HepG2 (cell line): ENCODE measurements around the gene ANKS4B. TPM values are rescaled to one million over a fixed set of nuclear protein-coding genes. Genes with fewer than 3 reads are reported as not detected.

Experiments
- BRCA1 ChIP-seq: sonication (generic); formaldehyde crosslinking; IDR thresholded peaks from 2 replicates; pipeline ENCODE4 v1.4.0; 2020; ENCODE audit warnings: missing genetic modification reagents
- CBX1 ChIP-seq: IDR thresholded peaks from one replicate; pipeline ENCODE4 v1.6.1; 2016; ENCODE audit warnings: antibody characterized with exemption, low read depth
- GPN1 ChIP-seq: sonication (generic); formaldehyde crosslinking; IDR thresholded peaks from 2 replicates; pipeline ENCODE4 v1.5.1; 2020; ENCODE audit warnings: missing genetic modification reagents, borderline replicate concordance
- IKZF4 ChIP-seq: sonication (generic); formaldehyde crosslinking; IDR thresholded peaks from 2 replicates; pipeline ENCODE4 v1.5.1; 2020; ENCODE audit warnings: borderline replicate concordance, mild to moderate bottlenecking, low read depth, missing genetic modification reagents; ENCODE audit errors: not compliant biosample characterization
- KDM2A ChIP-seq: sonication (generic); formaldehyde crosslinking; IDR thresholded peaks from 2 replicates; pipeline ENCODE4 v1.4.0; 2020; ENCODE audit warnings: low read depth, missing genetic modification reagents, borderline replicate concordance
- MED1 ChIP-seq: sonication (generic); formaldehyde crosslinking; IDR thresholded peaks from 2 replicates; pipeline ENCODE4 v1.4.0; 2020; ENCODE audit warnings: missing genetic modification reagents
- NBN ChIP-seq: fragments of 450-650 bp; conservative IDR thresholded peaks from 2 replicates; pipeline ENCODE4 v1.6.1; 2017
- RARA ChIP-seq: IDR thresholded peaks from 2 replicates; pipeline ENCODE4 v1.6.1; 2016; ENCODE audit warnings: missing genetic modification reagents, missing compliant biosample characterization
- XRCC5 ChIP-seq: fragments of 200-400 bp; formaldehyde crosslinking; optimal IDR thresholded peaks from 2 replicates; pipeline ENCODE3; 2017; ENCODE audit warnings: mild to moderate bottlenecking, low read length
- ZNF17 ChIP-seq: sonication (generic); formaldehyde crosslinking; IDR thresholded peaks from 2 replicates; pipeline ENCODE4 v1.5.0; 2020; ENCODE audit warnings: mild to moderate bottlenecking, missing genetic modification reagents
- ZNF333 ChIP-seq: sonication (generic); formaldehyde crosslinking; IDR thresholded peaks from 2 replicates; pipeline ENCODE4 v1.4.0; 2020; ENCODE audit warnings: mild to moderate bottlenecking, missing genetic modification reagents, borderline replicate concordance
- ZNF468 ChIP-seq: sonication (generic); formaldehyde crosslinking; IDR thresholded peaks from 2 replicates; pipeline ENCODE4 v1.8.0; 2022; ENCODE audit warnings: mild to moderate bottlenecking, moderate library complexity, missing genetic modification reagents
- ZNF558 ChIP-seq: sonication (generic); formaldehyde crosslinking; IDR thresholded peaks from 2 replicates; pipeline ENCODE4 v1.9.0; 2022; ENCODE audit warnings: mild to moderate bottlenecking, missing genetic modification reagents, borderline replicate concordance
- ZNF660 ChIP-seq: sonication (generic); formaldehyde crosslinking; IDR thresholded peaks from 2 replicates; pipeline ENCODE4 v1.5.1; 2020; ENCODE audit warnings: mild to moderate bottlenecking, low read depth, missing genetic modification reagents, borderline replicate concordance
- ZNF678 ChIP-seq: sonication (generic); formaldehyde crosslinking; IDR thresholded peaks from 2 replicates; pipeline ENCODE4 v1.4.0; 2020; ENCODE audit warnings: mild to moderate bottlenecking, missing genetic modification reagents
- ZNF713 ChIP-seq: sonication (generic); formaldehyde crosslinking; IDR thresholded peaks from 2 replicates; pipeline ENCODE4 v1.4.0; 2020; ENCODE audit warnings: mild to moderate bottlenecking, missing genetic modification reagents
- polyA plus RNA-seq, 8 experiments: library from polyadenylated mRNA; depleted of rRNA in 3 of 8; stranded (reverse) in 7 of 8; unstranded in 1 of 8; fragments of >200 nt; fragmentation: Illumina TruSeq in 4 of 8; extraction: Trizol in 4 of 8; gene quantifications; 2 replicates each; pipeline versions ENCODE4 v1.2.1 to v1.2.3, GENCODE V29; 2011 to 2016; ENCODE audit warnings: low read depth in 4 of 8, missing spikeins in 1 of 8, mixed read lengths in 1 of 8; ENCODE audit not compliant: insufficient read depth in 1 of 8
- total RNA-seq, 5 experiments: library from RNA; depleted of rRNA; stranded (reverse); fragments of >200 nt; fragmentation: Illumina TruSeq; extraction: Trizol; gene quantifications; 2 replicates each; pipeline ENCODE4 v1.2.3, GENCODE V29; 2016; ENCODE audit warnings: low read depth in 1 of 5
- TF ChIP-seq, protein P1 (sequence below): sonication (generic); formaldehyde crosslinking; IDR thresholded peaks from 2 replicates; pipeline ENCODE4 v1.5.1; 2020; ENCODE audit warnings: mild to moderate bottlenecking, moderate library complexity, missing genetic modification reagents
- TF ChIP-seq, protein P2 (sequence below): sonication (generic); formaldehyde crosslinking; IDR thresholded peaks from 2 replicates; pipeline ENCODE4 v1.4.0; 2020; ENCODE audit warnings: low read depth, missing genetic modification reagents
- TF ChIP-seq, protein P3 (sequence below): sonication (generic); formaldehyde crosslinking; IDR thresholded peaks from 2 replicates; pipeline ENCODE4 v1.5.0; 2020; ENCODE audit warnings: mild to moderate bottlenecking, missing genetic modification reagents, borderline replicate concordance

ANKS4B gene
- total and polyA plus RNA-seq, 2 of the 13 experiments (the other 11 are each of a cell fraction or from before 2014, with no cell fraction given) = 6.5 to 30.0 TPM

DNA sequence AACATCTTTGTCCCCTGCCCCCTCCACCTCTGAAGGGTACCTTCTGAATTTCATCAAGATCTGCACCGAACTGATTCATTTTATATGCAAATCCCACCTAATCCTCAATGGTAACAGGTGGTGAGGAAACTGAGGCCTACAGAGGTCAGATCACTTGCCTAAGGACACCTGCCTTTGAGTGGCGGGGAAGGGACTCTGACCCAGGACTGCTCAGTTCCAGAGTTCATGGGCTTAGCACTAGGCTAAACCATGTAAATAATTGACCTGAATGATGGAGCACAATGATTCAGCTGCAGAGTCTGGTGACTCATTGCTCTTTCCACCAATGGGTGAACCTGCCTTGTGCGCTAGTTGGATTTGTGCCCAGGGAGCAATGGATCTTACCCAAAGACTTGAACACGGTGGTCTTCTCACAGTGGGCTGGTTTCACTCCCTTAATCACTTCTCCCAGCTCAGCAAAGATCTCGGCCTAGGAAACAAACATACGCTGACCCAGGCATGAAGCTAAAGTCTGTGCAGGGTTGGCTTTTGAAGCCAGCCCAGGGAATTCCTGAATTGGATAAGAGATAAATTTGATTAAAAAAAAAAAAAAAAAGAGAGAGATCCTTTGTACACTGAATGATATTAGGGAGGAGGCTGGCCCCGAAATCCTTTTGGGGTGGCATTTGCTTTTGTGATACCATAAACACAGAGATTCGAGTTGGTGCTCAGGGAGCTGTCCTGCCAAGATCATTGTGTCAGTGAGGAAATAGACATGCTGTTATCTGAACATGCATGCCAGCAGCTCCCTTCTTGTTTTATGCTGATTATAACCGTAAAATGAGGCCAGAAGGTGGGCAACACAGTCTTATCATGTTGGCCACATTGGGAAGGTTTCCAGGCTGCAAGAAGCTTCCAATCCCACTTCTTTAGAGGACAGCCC is 27.6 kb downstream of the ANKS4B start (continued):
- TF ChIP-seq BRCA1 = peak; percentile 96; the same call in 1 of the 2 replicates
- TF ChIP-seq, protein P1, sequence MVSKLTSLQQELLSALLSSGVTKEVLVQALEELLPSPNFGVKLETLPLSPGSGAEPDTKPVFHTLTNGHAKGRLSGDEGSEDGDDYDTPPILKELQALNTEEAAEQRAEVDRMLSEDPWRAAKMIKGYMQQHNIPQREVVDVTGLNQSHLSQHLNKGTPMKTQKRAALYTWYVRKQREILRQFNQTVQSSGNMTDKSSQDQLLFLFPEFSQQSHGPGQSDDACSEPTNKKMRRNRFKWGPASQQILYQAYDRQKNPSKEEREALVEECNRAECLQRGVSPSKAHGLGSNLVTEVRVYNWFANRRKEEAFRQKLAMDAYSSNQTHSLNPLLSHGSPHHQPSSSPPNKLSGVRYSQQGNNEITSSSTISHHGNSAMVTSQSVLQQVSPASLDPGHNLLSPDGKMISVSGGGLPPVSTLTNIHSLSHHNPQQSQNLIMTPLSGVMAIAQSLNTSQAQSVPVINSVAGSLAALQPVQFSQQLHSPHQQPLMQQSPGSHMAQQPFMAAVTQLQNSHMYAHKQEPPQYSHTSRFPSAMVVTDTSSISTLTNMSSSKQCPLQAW (CRISPR knock-in tag) = peak; percentile 100
- peak; percentile 58; the same call in 1 of the 2 replicates for TF ChIP-seq ZNF713 (CRISPR knock-in tag)
- TF ChIP-seq KDM2A (CRISPR knock-in tag) = peak; percentile 62; the same call in 1 of the 2 replicates
- TF ChIP-seq ZNF678 (CRISPR knock-in tag) = no peak
- no peak for TF ChIP-seq ZNF17 (CRISPR knock-in tag)
- no peak for TF ChIP-seq ZNF558 (CRISPR knock-in tag)
- peak; percentile 91 for TF ChIP-seq CBX1
- no peak for TF ChIP-seq IKZF4 (CRISPR knock-in tag)
- TF ChIP-seq MED1 = peak; percentile 95
- peak; percentile 90 for TF ChIP-seq XRCC5
- no peak for TF ChIP-seq ZNF468 (CRISPR knock-in tag)
- TF ChIP-seq, protein P2, sequence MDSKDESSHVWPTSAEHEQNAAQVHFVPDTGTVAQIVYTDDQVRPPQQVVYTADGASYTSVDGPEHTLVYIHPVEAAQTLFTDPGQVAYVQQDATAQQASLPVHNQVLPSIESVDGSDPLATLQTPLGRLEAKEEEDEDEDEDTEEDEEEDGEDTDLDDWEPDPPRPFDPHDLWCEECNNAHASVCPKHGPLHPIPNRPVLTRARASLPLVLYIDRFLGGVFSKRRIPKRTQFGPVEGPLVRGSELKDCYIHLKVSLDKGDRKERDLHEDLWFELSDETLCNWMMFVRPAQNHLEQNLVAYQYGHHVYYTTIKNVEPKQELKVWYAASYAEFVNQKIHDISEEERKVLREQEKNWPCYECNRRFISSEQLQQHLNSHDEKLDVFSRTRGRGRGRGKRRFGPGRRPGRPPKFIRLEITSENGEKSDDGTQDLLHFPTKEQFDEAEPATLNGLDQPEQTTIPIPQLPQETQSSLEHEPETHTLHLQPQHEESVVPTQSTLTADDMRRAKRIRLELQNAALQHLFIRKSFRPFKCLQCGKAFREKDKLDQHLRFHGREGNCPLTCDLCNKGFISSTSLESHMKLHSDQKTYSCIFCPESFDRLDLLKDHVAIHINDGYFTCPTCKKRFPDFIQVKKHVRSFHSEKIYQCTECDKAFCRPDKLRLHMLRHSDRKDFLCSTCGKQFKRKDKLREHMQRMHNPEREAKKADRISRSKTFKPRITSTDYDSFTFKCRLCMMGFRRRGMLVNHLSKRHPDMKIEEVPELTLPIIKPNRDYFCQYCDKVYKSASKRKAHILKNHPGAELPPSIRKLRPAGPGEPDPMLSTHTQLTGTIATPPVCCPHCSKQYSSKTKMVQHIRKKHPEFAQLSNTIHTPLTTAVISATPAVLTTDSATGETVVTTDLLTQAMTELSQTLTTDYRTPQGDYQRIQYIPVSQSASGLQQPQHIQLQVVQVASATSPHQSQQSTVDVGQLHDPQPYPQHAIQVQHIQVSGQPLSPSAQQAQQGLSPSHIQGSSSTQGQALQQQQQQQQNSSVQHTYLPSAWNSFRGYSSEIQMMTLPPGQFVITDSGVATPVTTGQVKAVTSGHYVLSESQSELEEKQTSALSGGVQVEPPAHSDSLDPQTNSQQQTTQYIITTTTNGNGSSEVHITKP (CRISPR knock-in tag) = peak; percentile 87
- TF ChIP-seq, protein P3, sequence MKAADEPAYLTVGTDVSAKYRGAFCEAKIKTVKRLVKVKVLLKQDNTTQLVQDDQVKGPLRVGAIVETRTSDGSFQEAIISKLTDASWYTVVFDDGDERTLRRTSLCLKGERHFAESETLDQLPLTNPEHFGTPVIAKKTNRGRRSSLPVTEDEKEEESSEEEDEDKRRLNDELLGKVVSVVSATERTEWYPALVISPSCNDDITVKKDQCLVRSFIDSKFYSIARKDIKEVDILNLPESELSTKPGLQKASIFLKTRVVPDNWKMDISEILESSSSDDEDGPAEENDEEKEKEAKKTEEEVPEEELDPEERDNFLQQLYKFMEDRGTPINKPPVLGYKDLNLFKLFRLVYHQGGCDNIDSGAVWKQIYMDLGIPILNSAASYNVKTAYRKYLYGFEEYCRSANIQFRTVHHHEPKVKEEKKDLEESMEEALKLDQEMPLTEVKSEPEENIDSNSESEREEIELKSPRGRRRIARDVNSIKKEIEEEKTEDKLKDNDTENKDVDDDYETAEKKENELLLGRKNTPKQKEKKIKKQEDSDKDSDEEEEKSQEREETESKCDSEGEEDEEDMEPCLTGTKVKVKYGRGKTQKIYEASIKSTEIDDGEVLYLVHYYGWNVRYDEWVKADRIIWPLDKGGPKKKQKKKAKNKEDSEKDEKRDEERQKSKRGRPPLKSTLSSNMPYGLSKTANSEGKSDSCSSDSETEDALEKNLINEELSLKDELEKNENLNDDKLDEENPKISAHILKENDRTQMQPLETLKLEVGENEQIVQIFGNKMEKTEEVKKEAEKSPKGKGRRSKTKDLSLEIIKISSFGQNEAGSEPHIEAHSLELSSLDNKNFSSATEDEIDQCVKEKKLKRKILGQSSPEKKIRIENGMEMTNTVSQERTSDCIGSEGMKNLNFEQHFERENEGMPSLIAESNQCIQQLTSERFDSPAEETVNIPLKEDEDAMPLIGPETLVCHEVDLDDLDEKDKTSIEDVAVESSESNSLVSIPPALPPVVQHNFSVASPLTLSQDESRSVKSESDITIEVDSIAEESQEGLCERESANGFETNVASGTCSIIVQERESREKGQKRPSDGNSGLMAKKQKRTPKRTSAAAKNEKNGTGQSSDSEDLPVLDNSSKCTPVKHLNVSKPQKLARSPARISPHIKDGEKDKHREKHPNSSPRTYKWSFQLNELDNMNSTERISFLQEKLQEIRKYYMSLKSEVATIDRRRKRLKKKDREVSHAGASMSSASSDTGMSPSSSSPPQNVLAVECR (CRISPR knock-in tag) = peak; percentile 49; the same call in 1 of the 2 replicates
- no peak for TF ChIP-seq NBN
- TF ChIP-seq RARA = peak; percentile 94
- no peak for TF ChIP-seq GPN1 (CRISPR knock-in tag)
- no peak for TF ChIP-seq ZNF660 (CRISPR knock-in tag)
- TF ChIP-seq ZNF333 = no peak
